OCI-LY7 (cell line): ENCODE data around the gene USP31.

ENCODE experiments used
- CTCF ChIP-seq: fragments of 200-600 bp; sonication (generic); conservative IDR thresholded peaks from 2 replicates; pipeline ENCODE4 v1.5.1; 2014; ENCODE audit warnings: mild to moderate bottlenecking, antibody characterized with exemption, low read length, moderate library complexity, mixed read lengths
- EZH2phosphoT487 ChIP-seq: fragments of 200-600 bp; sonication (generic); IDR thresholded peaks from 2 replicates; pipeline ENCODE4 v1.6.1; 2018; ENCODE audit warnings: low read depth, borderline replicate concordance, mild to moderate bottlenecking, mixed run types, antibody characterized with exemption, low read length, moderate library complexity, mixed read lengths

- TF ChIP-seq EZH2phosphoT487 (no peak), CTCF (no peak)
These were observed 57.0 kb downstream of the USP31 start for GRCh38 chr16:23092072-23092800.
